BLaER1 (cell line): ENCODE data around the gene TECR.
"Not testable (repeated sequence)": the region's sequence is repeated elsewhere in the genome, so short reads cannot be mapped to it uniquely, and the experiment has no call there.

ENCODE experiments used
- H3K27ac ChIP-seq: shearing (Covaris generic); formaldehyde crosslinking; 2 replicates; pipeline ENCODE4 v1.8.1; 2022
- H3K27me3 ChIP-seq: shearing (Covaris generic); formaldehyde crosslinking; 2 replicates; pipeline ENCODE4 v1.8.1; 2022
- H3K36me3 ChIP-seq: shearing (Covaris generic); formaldehyde crosslinking; 2 replicates; pipeline ENCODE4 v1.8.1; 2022
- H3K4me1 ChIP-seq: shearing (Covaris generic); formaldehyde crosslinking; 2 replicates; pipeline ENCODE4 v1.8.1; 2022
- H3K4me2 ChIP-seq: shearing (Covaris generic); formaldehyde crosslinking; 2 replicates; pipeline ENCODE4 v1.8.1; 2022
- H3K4me3 ChIP-seq: shearing (Covaris generic); formaldehyde crosslinking; 2 replicates; pipeline ENCODE4 v1.8.1; 2022
- H3K9ac ChIP-seq: shearing (Covaris generic); formaldehyde crosslinking; 2 replicates; pipeline ENCODE4 v1.8.1; 2022
- H3K9me3 ChIP-seq: shearing (Covaris generic); formaldehyde crosslinking; 2 replicates; pipeline ENCODE4 v1.8.1; 2022
- H4K20me1 ChIP-seq: shearing (Covaris generic); formaldehyde crosslinking; 2 replicates; pipeline ENCODE4 v1.8.1; 2022
- Cebpa-rat ChIP-seq: shearing (Covaris generic); IDR thresholded peaks from 2 replicates; pipeline ENCODE4 v1.8.1; 2022

The TECR gene

GRCh38 chr19:14495672-14496028 is 33.7 kb upstream of the TECR start:
- Histone ChIP-seq H3K9me3 (no peaks in the 10 kb centered on the region), H3K4me1 (peaks cover 22% of the 10 kb centered on the region), H3K27me3 (no peaks in the 10 kb centered on the region), H3K4me2 (peak overlapping the region; percentile 90), H3K27ac (peak overlapping the region; percentile 82), H3K36me3 (peaks cover 16% of the 10 kb centered on the region; the same call in 1 of the 2 replicates), H4K20me1 (peaks cover 7% of the 10 kb centered on the region; the same call in 1 of the 2 replicates), H3K9ac (peak overlapping the region; percentile 80), H3K4me3 (peak overlapping the region; percentile 76)
- TF ChIP-seq Cebpa-rat: no peak

GRCh38 chr19:14496029-14496833 is 33.2 kb upstream of the TECR start, which contains the start of gene GIPC1:
GIPC1 (minus strand) TSS chr19:14496127; CDS start chr19:14482976, 13,151 bp downstream.
- peaks cover 12% of the 10 kb centered on the region; the same call in 1 of the 2 replicates for H3K36me3 ChIP-seq
- peaks cover 7% of the 10 kb centered on the region; the same call in 1 of the 2 replicates for H4K20me1 ChIP-seq
- peaks cover 22% of the 10 kb centered on the region for H3K4me1 ChIP-seq
- H3K27ac ChIP-seq: peak within 1 kb of the TSS; percentile 82
- no peaks in the 10 kb centered on the region for H3K27me3 ChIP-seq
- TF ChIP-seq Cebpa-rat: no peak
- H3K4me2 ChIP-seq: peak within 1 kb of the TSS; percentile 90
- H3K9ac ChIP-seq: peak within 1 kb of the TSS; percentile 80
- H3K9me3 ChIP-seq: no peaks in the 10 kb centered on the region
- H3K4me3 ChIP-seq: peak within 1 kb of the TSS; percentile 76

- TF ChIP-seq Cebpa-rat: no peak
- Histone ChIP-seq H3K4me2 (peak overlapping the region; percentile 90), H3K27ac (no peak overlapping the region), H3K36me3 (0 out of 2 replicates have a peak, but pooled peaks cover 6% of the 10 kb centered on the region), H3K4me1 (peaks cover 22% of the 10 kb centered on the region), H4K20me1 (peaks cover 7% of the 10 kb centered on the region; the same call in 1 of the 2 replicates), H3K9ac (no peak overlapping the region), H3K4me3 (peak overlapping the region; percentile 76; the same call in 1 of the 2 replicates), H3K9me3 (no peaks in the 10 kb centered on the region), H3K27me3 (no peaks in the 10 kb centered on the region)
Measured at GRCh38 chr19:14496834-14497227, 32.6 kb upstream of the TECR start.

- Histone ChIP-seq H4K20me1 (peaks cover 7% of the 10 kb centered on the region; the same call in 1 of the 2 replicates), H3K4me1 (peaks cover 22% of the 10 kb centered on the region), H3K36me3 (0 out of 2 replicates have a peak, but pooled peaks cover 4% of the 10 kb centered on the region), H3K27ac (no peak overlapping the region), H3K4me2 (peak overlapping the region; percentile 90; the same call in 1 of the 2 replicates), H3K4me3 (no peak overlapping the region), H3K9me3 (no peaks in the 10 kb centered on the region), H3K9ac (no peak overlapping the region), H3K27me3 (no peaks in the 10 kb centered on the region)
- TF ChIP-seq Cebpa-rat: no peak
Measured at GRCh38 chr19:14497228-14497921, 32.0 kb upstream of the TECR start.

- H3K4me3 ChIP-seq: no peak overlapping the region
- H3K4me1 ChIP-seq: peaks cover 20% of the 10 kb centered on the region
- no peak for TF ChIP-seq Cebpa-rat
- no peaks in the 10 kb centered on the region for H3K36me3 ChIP-seq
- H3K27ac ChIP-seq: no peak overlapping the region
- H3K27me3 ChIP-seq: no peaks in the 10 kb centered on the region
- H4K20me1 ChIP-seq: no peaks in the 10 kb centered on the region
- H3K9ac ChIP-seq: no peak overlapping the region
- H3K9me3 ChIP-seq: no peaks in the 10 kb centered on the region
- no peak overlapping the region for H3K4me2 ChIP-seq
Measured at GRCh38 chr19:14502334-14503092, 26.9 kb upstream of the TECR start.

- Histone ChIP-seq H3K36me3 (no peaks in the 10 kb centered on the region), H3K4me3 (no peak overlapping the region), H3K9ac (no peak overlapping the region), H3K4me1 (peaks cover 20% of the 10 kb centered on the region), H4K20me1 (no peaks in the 10 kb centered on the region), H3K27me3 (no peaks in the 10 kb centered on the region), H3K4me2 (no peak overlapping the region; the same call in 1 of the 2 replicates), H3K27ac (no peak overlapping the region), H3K9me3 (no peaks in the 10 kb centered on the region)
- no peak for TF ChIP-seq Cebpa-rat
Measured at GRCh38 chr19:14503285-14503684, 26.1 kb upstream of the TECR start.

- not testable (repeated sequence) for H3K4me2 ChIP-seq, H3K4me3 ChIP-seq, H3K27ac ChIP-seq, H3K36me3 ChIP-seq, H3K9me3 ChIP-seq, H3K9ac ChIP-seq, H3K27me3 ChIP-seq, H4K20me1 ChIP-seq
- H3K4me1 ChIP-seq: peaks cover 20% of the 10 kb centered on the region
Measured at GRCh38 chr19:14504575-14504974, 24.8 kb upstream of the TECR start.

- Histone ChIP-seq H3K27ac (no peak overlapping the region), H4K20me1 (no peaks in the 10 kb centered on the region), H3K4me1 (peaks cover 22% of the 10 kb centered on the region), H3K9me3 (no peaks in the 10 kb centered on the region), H3K27me3 (no peaks in the 10 kb centered on the region), H3K9ac (no peak overlapping the region), H3K4me2 (no peak overlapping the region), H3K36me3 (no peaks in the 10 kb centered on the region), H3K4me3 (no peak overlapping the region)
- TF ChIP-seq Cebpa-rat: no peak
Measured at GRCh38 chr19:14505488-14506239, 23.7 kb upstream of the TECR start.
